ENCODE results near the gene FBXO48.
"Not testable (repeated sequence)": the region's sequence is repeated elsewhere in the genome, so short reads cannot be mapped to it uniquely, and the experiment has no call there.

Gene FBXO48

DNA sequence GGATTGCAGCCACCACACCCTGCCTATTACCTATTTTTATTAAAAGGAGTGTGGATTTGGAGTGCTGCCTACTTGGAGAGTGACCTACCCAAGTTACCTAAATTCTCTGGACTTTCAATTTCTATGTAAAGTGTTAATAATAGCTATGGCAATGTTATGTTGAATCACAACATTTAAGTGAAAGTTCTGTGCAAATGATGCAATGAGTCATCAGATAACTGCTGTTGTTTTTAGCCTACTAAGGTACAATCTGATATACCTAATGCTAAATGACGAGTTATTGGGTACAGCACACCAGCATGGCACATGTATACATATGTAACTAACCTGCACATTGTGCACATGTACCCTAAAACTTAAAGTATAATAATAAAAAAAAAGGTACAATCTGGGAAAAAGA is 21.5 kb upstream of the FBXO48 start:
- not testable (repeated sequence) for H3K27ac ChIP-seq (ENCODE audit: extremely low read depth, low read depth, low read length); H3K9me3 ChIP-seq (ENCODE audit: control insufficient read depth, insufficient read depth, low read depth, low read length); H3K36me3 ChIP-seq (ENCODE audit: control insufficient read depth in 2 of 2, insufficient read depth in 1 of 2, low read length in 2 of 2); H3K4me3 ChIP-seq (ENCODE audit: low read depth, low read length); H3K4me1 ChIP-seq (ENCODE audit: control insufficient read depth, insufficient read depth, low read length)
- ChIA-PET CTCF (interaction anchor here (0.6 to 2.4 kb wide), 15 partner anchors 16 to 438 kb away, joined by 3 to 15 read pairs (median 4); no protein-coding TSS in a partner anchor), POLR2A (interaction anchor here (1.1 kb wide), 1 partner anchor 21 kb away, joined by 3 read pairs; the partner anchor contains the start of genes APLF and FBXO48)
- TF ChIP-seq PRDM1 (tag by site-specific recombination; IDR thresholded peaks at IDR 0.05), result 0 out of 2 replicates have a peak, but pooled peaks have one; percentile 11

DNA sequence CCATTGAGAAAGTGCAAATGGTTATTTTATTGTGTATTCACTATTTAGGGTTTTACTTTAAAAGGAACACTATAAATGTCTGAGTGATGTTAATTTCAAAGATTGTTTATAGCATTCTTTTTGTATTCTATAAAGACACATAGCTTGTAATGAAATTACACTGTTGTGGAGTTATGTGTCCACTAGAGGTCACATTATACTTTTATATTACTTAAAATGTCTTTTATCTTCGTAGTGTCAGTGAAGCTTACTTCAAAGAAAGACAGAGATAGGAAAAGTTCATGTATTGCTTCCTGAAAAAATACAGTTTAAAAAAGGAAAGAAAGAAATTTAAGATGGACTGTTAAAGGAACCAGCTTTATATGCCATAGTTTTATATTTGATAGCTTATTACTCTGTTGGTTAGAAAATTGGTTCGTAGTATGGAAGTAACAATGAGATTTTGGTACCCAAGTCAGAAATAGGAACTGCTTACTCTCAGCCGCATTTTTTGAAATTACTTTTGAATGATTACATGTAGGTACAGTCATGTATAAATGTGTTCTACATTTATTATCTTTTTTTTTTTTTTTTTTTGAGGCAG is 20.8 kb upstream of the FBXO48 start:
- TF ChIP-seq ZFHX2 (tag by site-specific recombination; conservative IDR thresholded peaks at IDR 0.05) (no peak), ZNF654 (tag by site-specific recombination; IDR thresholded peaks at IDR 0.05; ENCODE audit: low read depth) (peak; percentile 49)
- Histone ChIP-seq H3K27ac (ENCODE audit: extremely low read depth, low read depth, low read length) (no peak overlapping the region), H3K4me3 (ENCODE audit: low read depth, low read length) (no peak overlapping the region), H3K36me3 (ENCODE audit: control insufficient read depth in 2 of 2, insufficient read depth in 1 of 2, low read length in 2 of 2) (no peaks in the 10 kb centered on the region), H3K9me3 (ENCODE audit: control insufficient read depth, insufficient read depth, low read depth, low read length) (no peaks in the 10 kb centered on the region), H3K4me1 (ENCODE audit: control insufficient read depth, insufficient read depth, low read length) (no peaks in the 10 kb centered on the region)
- ChIA-PET CTCF (interaction anchor here (0.5 to 2.4 kb wide), 32 partner anchors 16 to 1966 kb away, joined by 3 to 15 read pairs (median 4); partner anchors contain the start of genes FBXO48 and PROKR1), POLR2A (interaction anchor here (1.1 kb wide), 1 partner anchor 21 kb away, joined by 3 read pairs; the partner anchor contains the start of genes APLF and FBXO48)

DNA sequence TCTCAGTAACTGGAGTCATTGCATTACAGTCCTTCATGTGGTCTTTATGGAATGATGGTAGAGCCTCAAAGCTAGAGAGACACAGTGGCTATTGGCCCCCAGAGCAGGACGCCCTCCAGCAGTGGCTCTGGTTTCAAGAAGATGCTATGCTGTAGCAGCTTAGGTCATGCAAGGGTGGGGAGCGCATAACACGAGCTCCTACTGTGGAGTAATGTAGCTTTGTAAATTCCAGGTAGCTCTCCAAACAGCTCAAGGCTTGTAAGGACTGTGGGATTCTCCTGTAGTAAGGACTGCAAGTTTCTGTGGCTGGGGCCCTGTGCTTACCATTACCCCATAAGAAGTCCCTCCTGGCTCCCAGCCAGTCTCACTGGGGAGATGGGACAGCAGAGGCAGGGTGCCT is 15.9 kb upstream of the FBXO48 start:
- Histone ChIP-seq H3K9me3 (ENCODE audit: control insufficient read depth, insufficient read depth, low read depth, low read length) (no peaks in the 10 kb centered on the region), H3K4me3 (ENCODE audit: low read depth, low read length) (no peak overlapping the region), H3K4me1 (ENCODE audit: control insufficient read depth, insufficient read depth, low read length) (no peaks in the 10 kb centered on the region), H3K27ac (ENCODE audit: extremely low read depth, low read depth, low read length) (no peak overlapping the region), H3K36me3 (ENCODE audit: control insufficient read depth in 2 of 2, insufficient read depth in 1 of 2, low read length in 2 of 2) (no peaks in the 10 kb centered on the region)
- TF ChIP-seq ZIC2 (tag by site-specific recombination; IDR thresholded peaks at IDR 0.05), result peak; percentile 35; the same call in 1 of the 2 replicates
- no peak for TF ChIP-seq ZNF24 (tag by site-specific recombination; IDR thresholded peaks at IDR 0.05)
- no peak for TF ChIP-seq ZNF626 (tag by site-specific recombination; IDR thresholded peaks at IDR 0.05)
- TF ChIP-seq, protein P1, sequence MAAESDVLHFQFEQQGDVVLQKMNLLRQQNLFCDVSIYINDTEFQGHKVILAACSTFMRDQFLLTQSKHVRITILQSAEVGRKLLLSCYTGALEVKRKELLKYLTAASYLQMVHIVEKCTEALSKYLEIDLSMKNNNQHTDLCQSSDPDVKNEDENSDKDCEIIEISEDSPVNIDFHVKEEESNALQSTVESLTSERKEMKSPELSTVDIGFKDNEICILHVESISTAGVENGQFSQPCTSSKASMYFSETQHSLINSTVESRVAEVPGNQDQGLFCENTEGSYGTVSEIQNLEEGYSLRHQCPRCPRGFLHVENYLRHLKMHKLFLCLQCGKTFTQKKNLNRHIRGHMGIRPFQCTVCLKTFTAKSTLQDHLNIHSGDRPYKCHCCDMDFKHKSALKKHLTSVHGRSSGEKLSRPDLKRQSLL (tag by site-specific recombination; IDR thresholded peaks at IDR 0.05), result no peak
- TF ChIP-seq, protein P2, sequence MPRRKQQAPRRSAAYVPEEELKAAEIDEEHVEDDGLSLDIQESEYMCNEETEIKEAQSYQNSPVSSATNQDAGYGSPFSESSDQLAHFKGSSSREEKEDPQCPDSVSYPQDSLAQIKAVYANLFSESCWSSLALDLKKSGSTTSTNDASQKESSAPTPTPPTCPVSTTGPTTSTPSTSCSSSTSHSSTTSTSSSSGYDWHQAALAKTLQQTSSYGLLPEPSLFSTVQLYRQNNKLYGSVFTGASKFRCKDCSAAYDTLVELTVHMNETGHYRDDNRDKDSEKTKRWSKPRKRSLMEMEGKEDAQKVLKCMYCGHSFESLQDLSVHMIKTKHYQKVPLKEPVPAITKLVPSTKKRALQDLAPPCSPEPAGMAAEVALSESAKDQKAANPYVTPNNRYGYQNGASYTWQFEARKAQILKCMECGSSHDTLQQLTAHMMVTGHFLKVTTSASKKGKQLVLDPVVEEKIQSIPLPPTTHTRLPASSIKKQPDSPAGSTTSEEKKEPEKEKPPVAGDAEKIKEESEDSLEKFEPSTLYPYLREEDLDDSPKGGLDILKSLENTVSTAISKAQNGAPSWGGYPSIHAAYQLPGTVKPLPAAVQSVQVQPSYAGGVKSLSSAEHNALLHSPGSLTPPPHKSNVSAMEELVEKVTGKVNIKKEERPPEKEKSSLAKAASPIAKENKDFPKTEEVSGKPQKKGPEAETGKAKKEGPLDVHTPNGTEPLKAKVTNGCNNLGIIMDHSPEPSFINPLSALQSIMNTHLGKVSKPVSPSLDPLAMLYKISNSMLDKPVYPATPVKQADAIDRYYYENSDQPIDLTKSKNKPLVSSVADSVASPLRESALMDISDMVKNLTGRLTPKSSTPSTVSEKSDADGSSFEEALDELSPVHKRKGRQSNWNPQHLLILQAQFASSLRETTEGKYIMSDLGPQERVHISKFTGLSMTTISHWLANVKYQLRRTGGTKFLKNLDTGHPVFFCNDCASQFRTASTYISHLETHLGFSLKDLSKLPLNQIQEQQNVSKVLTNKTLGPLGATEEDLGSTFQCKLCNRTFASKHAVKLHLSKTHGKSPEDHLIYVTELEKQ (tag by site-specific recombination; IDR thresholded peaks at IDR 0.05; ENCODE audit: borderline replicate concordance), result no peak
- TF ChIP-seq ZXDB (tag by site-specific recombination; IDR thresholded peaks at IDR 0.05), result no peak
- TF ChIP-seq ZNF571 (tag by site-specific recombination; IDR thresholded peaks at IDR 0.05), result no peak
- TF ChIP-seq ZNF560 (tag by site-specific recombination; IDR thresholded peaks at IDR 0.05; ENCODE audit: borderline replicate concordance), result no peak
- ChIA-PET POLR2A (no interaction called here), CTCF (interaction anchor here (0.9 to 1.1 kb wide), 2 partner anchors 19 to 228 kb away, joined by 3 to 5 read pairs; no protein-coding TSS in a partner anchor)

DNA sequence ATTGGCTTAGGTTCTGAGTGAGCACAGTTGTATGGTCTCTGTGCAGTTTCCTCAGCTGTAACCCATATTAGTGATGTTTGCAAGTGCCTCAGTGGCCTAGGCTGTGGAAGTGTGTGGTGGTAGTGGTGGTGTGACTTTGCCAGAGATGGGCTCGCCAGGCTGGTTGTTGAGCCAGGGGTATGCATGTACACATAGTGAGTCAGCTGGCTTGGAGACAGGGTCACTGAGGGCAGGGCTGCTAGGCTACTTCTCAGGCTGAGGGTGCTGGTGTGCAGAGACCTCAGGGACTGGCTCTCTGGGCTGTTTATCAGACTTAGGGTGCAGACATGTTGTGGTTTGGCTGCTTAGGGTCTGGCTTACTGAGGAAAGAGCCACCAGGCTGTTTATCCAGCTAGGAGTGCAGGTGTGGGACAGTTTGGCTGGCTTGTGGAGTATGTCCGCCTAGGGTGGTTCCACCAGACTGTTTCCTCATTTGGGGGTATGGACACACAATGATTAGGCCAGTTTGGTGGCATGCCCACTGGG is 15.3 kb upstream of the FBXO48 start:
- no peak overlapping the region for H3K27ac ChIP-seq (ENCODE audit: extremely low read depth, low read depth, low read length)
- ChIA-PET CTCF (interaction anchor here (0.7 to 1.1 kb wide), 3 partner anchors 19 to 236 kb away, joined by 3 to 5 read pairs (median 5); no protein-coding TSS in a partner anchor), POLR2A (no interaction called here)
- H3K4me3 ChIP-seq (ENCODE audit: low read depth, low read length), result no peak overlapping the region
- H3K9me3 ChIP-seq (ENCODE audit: control insufficient read depth, insufficient read depth, low read depth, low read length), result no peaks in the 10 kb centered on the region
- no peaks in the 10 kb centered on the region for H3K36me3 ChIP-seq (ENCODE audit: control insufficient read depth in 2 of 2, insufficient read depth in 1 of 2, low read length in 2 of 2)
- no peaks in the 10 kb centered on the region for H3K4me1 ChIP-seq (ENCODE audit: control insufficient read depth, insufficient read depth, low read length)
- TF ChIP-seq, protein P3, sequence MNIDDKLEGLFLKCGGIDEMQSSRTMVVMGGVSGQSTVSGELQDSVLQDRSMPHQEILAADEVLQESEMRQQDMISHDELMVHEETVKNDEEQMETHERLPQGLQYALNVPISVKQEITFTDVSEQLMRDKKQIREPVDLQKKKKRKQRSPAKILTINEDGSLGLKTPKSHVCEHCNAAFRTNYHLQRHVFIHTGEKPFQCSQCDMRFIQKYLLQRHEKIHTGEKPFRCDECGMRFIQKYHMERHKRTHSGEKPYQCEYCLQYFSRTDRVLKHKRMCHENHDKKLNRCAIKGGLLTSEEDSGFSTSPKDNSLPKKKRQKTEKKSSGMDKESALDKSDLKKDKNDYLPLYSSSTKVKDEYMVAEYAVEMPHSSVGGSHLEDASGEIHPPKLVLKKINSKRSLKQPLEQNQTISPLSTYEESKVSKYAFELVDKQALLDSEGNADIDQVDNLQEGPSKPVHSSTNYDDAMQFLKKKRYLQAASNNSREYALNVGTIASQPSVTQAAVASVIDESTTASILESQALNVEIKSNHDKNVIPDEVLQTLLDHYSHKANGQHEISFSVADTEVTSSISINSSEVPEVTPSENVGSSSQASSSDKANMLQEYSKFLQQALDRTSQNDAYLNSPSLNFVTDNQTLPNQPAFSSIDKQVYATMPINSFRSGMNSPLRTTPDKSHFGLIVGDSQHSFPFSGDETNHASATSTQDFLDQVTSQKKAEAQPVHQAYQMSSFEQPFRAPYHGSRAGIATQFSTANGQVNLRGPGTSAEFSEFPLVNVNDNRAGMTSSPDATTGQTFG (tag by site-specific recombination; IDR thresholded peaks at IDR 0.05; ENCODE audit: borderline replicate concordance), result no peak
- TF ChIP-seq, protein P4, sequence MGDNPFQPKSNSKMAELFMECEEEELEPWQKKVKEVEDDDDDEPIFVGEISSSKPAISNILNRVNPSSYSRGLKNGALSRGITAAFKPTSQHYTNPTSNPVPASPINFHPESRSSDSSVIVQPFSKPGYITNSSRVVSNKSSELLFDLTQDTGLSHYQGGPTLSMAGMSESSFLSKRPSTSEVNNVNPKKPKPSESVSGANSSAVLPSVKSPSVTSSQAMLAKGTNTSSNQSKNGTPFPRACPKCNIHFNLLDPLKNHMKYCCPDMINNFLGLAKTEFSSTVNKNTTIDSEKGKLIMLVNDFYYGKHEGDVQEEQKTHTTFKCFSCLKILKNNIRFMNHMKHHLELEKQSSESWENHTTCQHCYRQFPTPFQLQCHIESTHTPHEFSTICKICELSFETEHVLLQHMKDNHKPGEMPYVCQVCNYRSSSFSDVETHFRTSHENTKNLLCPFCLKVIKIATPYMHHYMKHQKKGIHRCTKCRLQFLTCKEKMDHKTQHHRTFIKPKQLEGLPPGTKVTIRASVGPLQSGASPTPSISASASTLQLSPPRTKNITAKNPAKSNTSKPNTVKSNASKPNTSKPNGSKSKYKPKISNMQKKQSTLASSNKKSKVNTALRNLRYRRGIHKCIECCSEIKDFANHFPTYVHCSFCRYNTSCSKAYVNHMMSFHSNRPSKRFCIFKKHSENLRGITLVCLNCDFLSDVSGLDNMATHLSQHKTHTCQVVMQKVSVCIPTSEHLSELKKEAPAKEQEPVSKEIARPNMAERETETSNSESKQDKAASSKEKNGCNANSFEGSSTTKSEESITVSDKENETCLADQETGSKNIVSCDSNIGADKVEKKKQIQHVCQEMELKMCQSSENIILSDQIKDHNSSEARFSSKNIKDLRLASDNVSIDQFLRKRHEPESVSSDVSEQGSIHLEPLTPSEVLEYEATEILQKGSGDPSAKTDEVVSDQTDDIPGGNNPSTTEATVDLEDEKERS (tag by site-specific recombination; IDR thresholded peaks at IDR 0.05), result no peak
- TF ChIP-seq, protein P5, sequence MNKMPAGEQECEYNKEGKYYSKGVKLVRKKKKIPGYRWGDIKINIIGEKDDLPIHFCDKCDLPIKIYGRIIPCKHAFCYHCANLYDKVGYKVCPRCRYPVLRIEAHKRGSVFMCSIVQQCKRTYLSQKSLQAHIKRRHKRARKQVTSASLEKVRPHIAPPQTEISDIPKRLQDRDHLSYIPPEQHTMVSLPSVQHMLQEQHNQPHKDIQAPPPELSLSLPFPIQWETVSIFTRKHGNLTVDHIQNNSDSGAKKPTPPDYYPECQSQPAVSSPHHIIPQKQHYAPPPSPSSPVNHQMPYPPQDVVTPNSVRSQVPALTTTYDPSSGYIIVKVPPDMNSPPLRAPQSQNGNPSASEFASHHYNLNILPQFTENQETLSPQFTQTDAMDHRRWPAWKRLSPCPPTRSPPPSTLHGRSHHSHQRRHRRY (tag by site-specific recombination; IDR thresholded peaks at IDR 0.05), result no peak

All from HEK293 (cell line).